ENCODE measurements around the gene STK39.

DNA sequence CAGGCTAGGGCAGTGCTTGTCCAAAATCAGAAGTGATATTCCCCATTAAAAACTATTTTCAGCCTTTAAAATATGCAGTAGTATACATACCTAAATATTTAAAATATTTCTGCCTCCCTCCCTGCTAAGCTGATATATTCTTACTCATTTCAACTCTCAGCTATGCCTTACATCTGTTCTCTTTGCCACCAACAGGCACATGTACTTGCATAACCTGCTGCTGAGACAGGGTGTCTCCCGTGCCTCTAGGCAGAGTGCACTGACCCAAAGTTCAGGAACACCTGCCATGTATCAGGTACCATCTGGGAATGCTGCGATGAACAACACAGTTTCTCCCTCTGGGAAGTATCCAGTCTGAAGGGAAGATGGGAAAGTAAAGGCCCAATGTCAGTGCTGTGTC is 91.7 kb downstream of the STK39 start:
- TF ChIP-seq, protein P1, sequence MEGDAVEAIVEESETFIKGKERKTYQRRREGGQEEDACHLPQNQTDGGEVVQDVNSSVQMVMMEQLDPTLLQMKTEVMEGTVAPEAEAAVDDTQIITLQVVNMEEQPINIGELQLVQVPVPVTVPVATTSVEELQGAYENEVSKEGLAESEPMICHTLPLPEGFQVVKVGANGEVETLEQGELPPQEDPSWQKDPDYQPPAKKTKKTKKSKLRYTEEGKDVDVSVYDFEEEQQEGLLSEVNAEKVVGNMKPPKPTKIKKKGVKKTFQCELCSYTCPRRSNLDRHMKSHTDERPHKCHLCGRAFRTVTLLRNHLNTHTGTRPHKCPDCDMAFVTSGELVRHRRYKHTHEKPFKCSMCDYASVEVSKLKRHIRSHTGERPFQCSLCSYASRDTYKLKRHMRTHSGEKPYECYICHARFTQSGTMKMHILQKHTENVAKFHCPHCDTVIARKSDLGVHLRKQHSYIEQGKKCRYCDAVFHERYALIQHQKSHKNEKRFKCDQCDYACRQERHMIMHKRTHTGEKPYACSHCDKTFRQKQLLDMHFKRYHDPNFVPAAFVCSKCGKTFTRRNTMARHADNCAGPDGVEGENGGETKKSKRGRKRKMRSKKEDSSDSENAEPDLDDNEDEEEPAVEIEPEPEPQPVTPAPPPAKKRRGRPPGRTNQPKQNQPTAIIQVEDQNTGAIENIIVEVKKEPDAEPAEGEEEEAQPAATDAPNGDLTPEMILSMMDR (IDR thresholded peaks at IDR 0.05) = no peak
- no peak for TF ChIP-seq POLR2A (IDR thresholded peaks at IDR 0.05)

All from lower leg skin (tissue), 3 donors.